Naive thymus-derived CD4-positive, alpha-beta T cell (primary cell): ENCODE data around the gene SLC24A2. TPM values are rescaled to one million over a fixed set of nuclear protein-coding genes. Genes with fewer than 3 reads are reported as not detected.
"Not testable (repeated sequence)": the region's sequence is repeated elsewhere in the genome, so short reads cannot be mapped to it uniquely, and the experiment has no call there.

Experiments
- ATAC-seq: fragments of 150-1000 bp; cut with Tn5 transposase; 2 replicates; pipeline ENCODE4 v1.10.0; 2021; ENCODE audit warnings: mild to moderate bottlenecking, moderate library complexity
- CTCF ChIA-PET: fragments of 350-600 bp; sonication (Branson Sonifier 250); formaldehyde crosslinking; loops from one replicate; lab custom pipeline; 2021; ENCODE audit warnings: antibody characterized with exemption; lab: Charles Lee
- POLR2A ChIA-PET: fragments of 350-600 bp; sonication (Branson Sonifier 250); formaldehyde crosslinking; loops from one replicate; lab custom pipeline; 2021; ENCODE audit warnings: antibody characterized with exemption, inconsistent platforms; lab: Charles Lee
- DNase-seq, 9 donors: peaks; one replicate each; pipeline versions ENCODE4 v3.0.0 to v3.0.0-alpha.2; 2020 to 2022; ENCODE audit warnings: mixed read lengths in 1 of 9
- H3K27ac ChIP-seq: one replicate; pipeline ENCODE4 v1.7.0; 2013; ENCODE audit warnings: mild to moderate bottlenecking, low read depth, low read length, moderate library complexity
- H3K27me3 ChIP-seq, 2 donors: one replicate each; pipeline ENCODE4 v1.7.0; 2013; ENCODE audit warnings: low read length in 2 of 2, mild to moderate bottlenecking in 2 of 2, moderate library complexity in 2 of 2; ENCODE audit not compliant: control insufficient read depth in 2 of 2, insufficient read depth in 2 of 2
- H3K36me3 ChIP-seq, 3 experiments: 1 replicate in 2 of 3; 2 replicates in 1 of 3; pipeline ENCODE4 v1.7.0; 2013; ENCODE audit warnings: low read length in 3 of 3, mild to moderate bottlenecking in 3 of 3, moderate library complexity in 1 of 3; ENCODE audit not compliant: insufficient read depth in 3 of 3, control insufficient read depth in 2 of 3
- H3K4me1 ChIP-seq, 2 donors: one replicate each; pipeline ENCODE4 v1.7.0; 2013; ENCODE audit warnings: low read length in 2 of 2, mild to moderate bottlenecking in 2 of 2, moderate library complexity in 1 of 2; ENCODE audit not compliant: control insufficient read depth in 2 of 2, insufficient read depth in 2 of 2
- H3K4me3 ChIP-seq: 2 replicates; pipeline ENCODE4 v1.7.0; 2013; ENCODE audit warnings: mild to moderate bottlenecking, low read length
- H3K9me3 ChIP-seq, 3 experiments: 1 replicate in 2 of 3; 2 replicates in 1 of 3; pipeline ENCODE4 v1.7.0; 2013; ENCODE audit warnings: low read length in 3 of 3; ENCODE audit not compliant: control insufficient read depth in 2 of 3
- H3K27ac Mint-ChIP-seq, 9 donors: one replicate each; pipeline ENCODE4 v1.8.0; 2020 to 2022; ENCODE audit warnings: mixed read lengths in 9 of 9, mild to moderate bottlenecking in 8 of 9, moderate library complexity in 5 of 9, inconsistent platforms in 2 of 9
- H3K27me3 Mint-ChIP-seq, 5 donors: one replicate each; pipeline ENCODE4 v1.8.0; 2021 to 2022; ENCODE audit warnings: mixed read lengths in 5 of 5, mild to moderate bottlenecking in 1 of 5
- H3K36me3 Mint-ChIP-seq, 5 donors: one replicate each; pipeline ENCODE4 v1.8.0; 2020 to 2022; ENCODE audit warnings: mixed read lengths in 5 of 5, mild to moderate bottlenecking in 3 of 5, inconsistent platforms in 1 of 5
- H3K4me1 Mint-ChIP-seq, 7 donors: one replicate each; pipeline ENCODE4 v1.8.0; 2020 to 2022; ENCODE audit warnings: mixed read lengths in 7 of 7, mild to moderate bottlenecking in 3 of 7, inconsistent platforms in 1 of 7
- H3K4me3 Mint-ChIP-seq, 10 donors: one replicate each; pipeline ENCODE4 v1.8.0; 2020 to 2022; ENCODE audit warnings: mild to moderate bottlenecking in 10 of 10, mixed read lengths in 10 of 10, moderate library complexity in 6 of 10, inconsistent platforms in 2 of 10
- H3K9me3 Mint-ChIP-seq, 11 donors: one replicate each; pipeline ENCODE4 v1.8.0; 2020 to 2022; ENCODE audit warnings: mixed read lengths in 11 of 11, mild to moderate bottlenecking in 4 of 11, inconsistent platforms in 1 of 11, moderate library complexity in 1 of 11
- intact Hi-C, 2 donors: fragments of 100-400 bp; cut with micrococcal nuclease; formaldehyde crosslinking; loops; one replicate each; pipeline ENCODE4 v1.15.1; 2023
- polyA plus RNA-seq, 2 donors: library from polyadenylated mRNA; unstranded; fragments of 300-500 nt; fragmentation: Illumina TruSeq; gene quantifications; one replicate each; pipeline ENCODE4 v1.2.3, GENCODE V29; 2021
- total RNA-seq, 6 experiments: library from RNA in 5 of 6; stranded (reverse) in 5 of 6; gene quantifications; 1 replicate in 5 of 6; 2 replicates in 1 of 6; pipeline ENCODE4 v1.2.3 and lab custom pipeline; 2021 to 2026

The SLC24A2 gene
- total RNA-seq (under 1 TPM in 1 of 5 experiments, not detected in 4; 0.11 TPM), polyA plus RNA-seq (not detected), total RNA-seq (lab: John Stamatoyannopoulos, UW) (not detected)

GRCh38 chr9:19788614-19789271 lies at the start of gene SLC24A2:
TSS of gene SLC24A2 (minus strand) at chr9:19789037.
- Histone ChIP-seq H3K27ac (no peak within 1 kb of the TSS), H3K27me3 (no peaks in the 10 kb centered on the region), H3K4me3 (no peak within 1 kb of the TSS), H3K4me1 (no peaks in the 10 kb centered on the region), H3K36me3 (no peaks in the 10 kb centered on the region), H3K9me3 (no peaks in the 10 kb centered on the region)
- Mint-ChIP-seq H3K4me1 (peaks cover 0 to 2% (median 0%) of the 10 kb centered on the region in 7 donors), H3K9me3 (peaks cover 0 to 8% (median 0%) of the 10 kb centered on the region in 11 donors), H3K27ac (no peak within 1 kb of the TSS), H3K4me3 (no peak within 1 kb of the TSS), H3K27me3 (peaks cover 37 to 71% (median 50%) of the 10 kb centered on the region in 5 donors), H3K36me3 (no peaks in the 10 kb centered on the region)
- ChIA-PET POLR2A (no interaction called here), CTCF (no interaction called here)
- no peak for ATAC-seq
- DNase-seq = no peak
- intact Hi-C loops = loop anchor here in 1 of 2 donors (10.0 kb wide), 1 partner anchor 74 kb away; no protein-coding TSS in a partner anchor

- H3K4me3 Mint-ChIP-seq, H3K27ac Mint-ChIP-seq, H3K9me3 ChIP-seq, H3K36me3 Mint-ChIP-seq, H3K27me3 ChIP-seq, H3K4me1 Mint-ChIP-seq, H3K36me3 ChIP-seq, DNase-seq, CTCF ChIA-PET, H3K27ac ChIP-seq, ATAC-seq, H3K4me1 ChIP-seq, H3K4me3 ChIP-seq, intact Hi-C loops, POLR2A ChIA-PET: not testable (repeated sequence)
- peaks cover 0 to 34% (median 24%) of the 10 kb centered on the region in 5 donors for H3K27me3 Mint-ChIP-seq
- H3K9me3 Mint-ChIP-seq = peaks cover 2 to 28% (median 7%) of the 10 kb centered on the region in 11 donors
Observed at GRCh38 chr9:19833331-19833730, 44.5 kb upstream of the SLC24A2 start.

GRCh38 chr9:19830796-19831195 lies 42.0 kb upstream of the SLC24A2 start:
- Histone ChIP-seq H3K4me3 (no peak overlapping the region), H3K36me3 (no peaks in the 10 kb centered on the region), H3K27ac (no peak overlapping the region), H3K9me3 (no peaks in the 10 kb centered on the region), H3K27me3 (no peaks in the 10 kb centered on the region), H3K4me1 (no peaks in the 10 kb centered on the region)
- Mint-ChIP-seq H3K4me1 (no peaks in the 10 kb centered on the region), H3K27me3 (peaks cover 0 to 31% (median 23%) of the 10 kb centered on the region in 5 donors), H3K9me3 (peaks cover 2 to 28% (median 7%) of the 10 kb centered on the region in 11 donors), H3K27ac (no peak overlapping the region), H3K4me3 (no peak overlapping the region), H3K36me3 (peaks cover 0 to 5% (median 0%) of the 10 kb centered on the region in 5 donors)
- ChIA-PET CTCF (no interaction called here), POLR2A (no interaction called here)
- DNase-seq (no peak), ATAC-seq (no peak)
- intact Hi-C loops = no loop called here

- Histone ChIP-seq H3K27ac (no peak overlapping the region), H3K4me3 (no peak overlapping the region), H3K4me1 (no peaks in the 10 kb centered on the region), H3K36me3 (no peaks in the 10 kb centered on the region), H3K27me3 (no peaks in the 10 kb centered on the region), H3K9me3 (no peaks in the 10 kb centered on the region)
- DNase-seq (no peak), ATAC-seq (no peak)
- ChIA-PET POLR2A (no interaction called here), CTCF (no interaction called here)
- Mint-ChIP-seq H3K27ac (no peak overlapping the region), H3K9me3 (peaks cover 0 to 28% (median 6%) of the 10 kb centered on the region in 11 donors), H3K4me1 (no peaks in the 10 kb centered on the region), H3K27me3 (peaks cover 0 to 33% (median 12%) of the 10 kb centered on the region in 5 donors), H3K36me3 (peaks cover 0 to 5% (median 0%) of the 10 kb centered on the region in 5 donors), H3K4me3 (no peak overlapping the region)
- intact Hi-C loops = no loop called here
Observed at GRCh38 chr9:19828576-19829109, 39.8 kb upstream of the SLC24A2 start.

- Histone ChIP-seq H3K27me3 (no peaks in the 10 kb centered on the region), H3K4me3 (no peak overlapping the region), H3K27ac (no peak overlapping the region), H3K9me3 (no peaks in the 10 kb centered on the region), H3K36me3 (no peaks in the 10 kb centered on the region), H3K4me1 (no peaks in the 10 kb centered on the region)
- H3K36me3 Mint-ChIP-seq = peaks cover 0 to 15% (median 0%) of the 10 kb centered on the region in 5 donors
- no peaks in the 10 kb centered on the region for H3K4me1 Mint-ChIP-seq
- ChIA-PET CTCF (no interaction called here), POLR2A (no interaction called here)
- peaks cover 2 to 49% (median 23%) of the 10 kb centered on the region in 5 donors for H3K27me3 Mint-ChIP-seq
- H3K9me3 Mint-ChIP-seq = peaks cover 9 to 56% (median 23%) of the 10 kb centered on the region in 11 donors
- no peak for DNase-seq
- no peak overlapping the region for H3K27ac Mint-ChIP-seq
- no peak overlapping the region for H3K4me3 Mint-ChIP-seq
- intact Hi-C loops = no loop called here
- ATAC-seq = no peak
Observed at GRCh38 chr9:19816769-19817168, 27.9 kb upstream of the SLC24A2 start.

GRCh38 chr9:19812194-19812593 lies 23.4 kb upstream of the SLC24A2 start:
- intact Hi-C loops = no loop called here
- H3K27ac ChIP-seq = no peak overlapping the region
- H3K36me3 ChIP-seq = no peaks in the 10 kb centered on the region
- H3K27me3 ChIP-seq = no peaks in the 10 kb centered on the region
- POLR2A ChIA-PET = no interaction called here
- ATAC-seq (no peak), DNase-seq (no peak)
- H3K27me3 Mint-ChIP-seq = peaks cover 7 to 48% (median 36%) of the 10 kb centered on the region in 5 donors
- H3K4me3 ChIP-seq = no peak overlapping the region
- no peaks in the 10 kb centered on the region for H3K4me1 ChIP-seq
- H3K36me3 Mint-ChIP-seq = peaks cover 0 to 11% (median 0%) of the 10 kb centered on the region in 5 donors
- H3K4me3 Mint-ChIP-seq = no peak overlapping the region
- peaks cover 0 to 46% (median 19%) of the 10 kb centered on the region in 11 donors for H3K9me3 Mint-ChIP-seq
- no peaks in the 10 kb centered on the region for H3K4me1 Mint-ChIP-seq
- H3K27ac Mint-ChIP-seq = no peak overlapping the region
- CTCF ChIA-PET = no interaction called here
- no peaks in the 10 kb centered on the region for H3K9me3 ChIP-seq
